ENCODE measurements around the gene SRBD1.

The SRBD1 gene

DNA sequence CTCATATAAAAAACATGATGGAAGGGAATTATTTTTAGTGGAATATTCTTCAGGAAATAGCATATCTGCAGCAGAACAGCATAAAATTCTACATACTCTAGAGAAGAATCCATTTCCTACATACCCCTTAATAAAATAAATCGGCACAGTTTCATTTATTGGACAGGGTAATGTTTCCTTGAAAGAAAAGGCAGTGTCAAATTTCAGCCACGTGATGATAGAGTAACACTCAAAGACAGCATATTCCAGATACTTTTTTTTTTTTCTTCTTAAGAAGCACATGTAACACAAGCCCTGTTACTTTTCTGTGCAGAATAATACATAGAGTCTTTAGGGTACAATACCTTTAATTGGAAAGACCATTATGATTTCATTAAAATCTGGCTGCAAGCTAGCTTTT, 204.4 kb downstream of the SRBD1 start:
- no peak for DNase-seq

DNA sequence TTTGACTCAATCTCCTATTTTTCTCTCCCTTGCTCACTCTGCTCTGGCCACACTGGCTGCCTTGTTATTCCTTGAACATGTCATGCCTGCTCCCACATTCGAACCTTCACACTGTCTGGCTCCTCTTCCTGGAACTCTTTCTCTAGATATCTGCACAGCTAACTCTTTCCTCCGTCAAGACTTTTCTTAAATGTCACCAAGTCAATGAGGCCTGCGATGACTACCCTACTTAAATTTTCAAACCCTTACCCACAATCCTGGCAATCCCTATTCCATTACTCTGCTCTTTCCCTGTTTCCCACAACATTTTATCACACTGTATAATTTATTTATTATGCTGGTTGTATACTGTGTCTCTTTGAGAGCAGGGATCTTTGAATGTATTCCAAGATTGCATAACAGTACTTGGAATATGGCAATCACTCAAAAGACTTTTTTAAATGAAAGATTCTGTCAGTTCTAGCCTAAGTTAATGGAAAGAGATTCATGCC, 206.2 kb downstream of the SRBD1 start:
- no peak for DNase-seq

DNA sequence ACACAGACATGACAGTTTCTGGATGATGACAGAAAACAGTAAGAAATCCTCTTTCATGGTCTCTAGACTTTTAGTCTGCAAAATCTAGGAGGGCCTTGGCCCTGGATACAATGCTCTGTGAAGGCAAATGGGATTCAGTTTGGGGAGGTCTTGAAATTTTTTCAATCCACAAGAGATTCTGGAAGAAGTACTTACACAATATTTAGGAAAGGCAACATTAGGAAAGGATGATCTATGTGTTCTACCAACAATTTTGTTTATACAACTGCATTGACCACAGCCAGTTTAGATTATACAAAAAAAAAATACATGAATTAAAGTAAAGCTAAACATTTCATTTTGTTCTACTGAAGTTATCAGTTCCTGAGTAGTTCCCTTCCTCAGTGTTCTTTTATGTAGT, 208.0 kb downstream of the SRBD1 start:
- no peak for DNase-seq

DNA sequence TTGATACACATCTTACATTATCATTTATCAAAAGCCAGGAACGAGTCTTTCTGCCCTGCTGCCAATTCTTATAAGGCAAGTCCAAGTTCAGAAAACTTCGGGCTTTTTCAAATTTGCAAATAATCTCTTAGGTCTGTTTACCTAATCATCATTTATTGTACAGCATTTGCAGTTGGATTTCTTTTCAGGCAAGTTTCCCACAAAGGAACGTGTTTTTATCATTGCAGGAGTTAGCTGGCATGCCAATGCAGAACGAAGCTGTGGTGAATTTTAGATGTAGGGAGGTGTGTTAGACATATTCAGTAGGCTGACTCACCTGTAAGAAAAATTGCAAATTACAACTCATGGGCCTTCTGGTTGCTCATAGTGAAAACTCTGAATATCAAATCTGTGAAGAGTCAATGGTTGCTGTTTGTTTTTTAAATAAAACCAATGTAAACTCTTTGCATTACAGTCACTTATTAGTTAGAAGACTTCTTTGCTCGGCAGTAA, 209.6 kb downstream of the SRBD1 start:
- no peak for DNase-seq

DNA sequence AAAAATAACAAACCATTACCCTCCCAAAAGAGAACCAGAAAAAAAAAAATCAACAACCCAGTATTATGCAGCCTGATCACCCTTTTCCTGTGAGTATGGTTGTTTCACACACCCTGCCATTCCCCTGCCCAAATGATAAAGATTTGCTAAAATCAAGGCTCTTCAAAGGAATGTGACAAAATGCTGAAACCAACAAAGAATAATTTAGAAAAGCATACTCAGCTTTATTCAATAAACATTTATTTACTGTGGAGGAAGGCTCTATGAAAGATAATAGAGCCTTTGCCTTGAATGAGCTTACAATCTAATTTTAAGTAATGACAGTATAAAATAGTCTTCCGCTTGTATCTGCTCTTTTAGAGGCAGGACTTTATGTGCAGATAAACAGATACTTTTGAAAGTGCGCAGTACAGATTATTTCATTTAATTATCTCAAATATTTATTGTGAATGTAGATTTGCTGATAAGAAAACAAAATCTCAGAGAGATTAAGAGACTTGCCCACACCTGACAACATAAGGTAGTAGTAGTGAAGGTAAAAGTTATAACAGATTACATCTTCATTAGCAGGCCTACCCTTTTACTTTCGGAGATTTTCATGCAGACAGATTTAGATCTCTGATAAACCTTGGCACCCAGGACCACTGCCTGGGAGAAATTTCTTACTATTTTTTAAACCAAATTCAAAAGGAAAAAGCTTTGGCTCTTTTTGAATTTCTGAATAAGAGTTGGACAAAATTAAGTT, 211.9 kb downstream of the SRBD1 start:
- DNase-seq, result no peak

DNA sequence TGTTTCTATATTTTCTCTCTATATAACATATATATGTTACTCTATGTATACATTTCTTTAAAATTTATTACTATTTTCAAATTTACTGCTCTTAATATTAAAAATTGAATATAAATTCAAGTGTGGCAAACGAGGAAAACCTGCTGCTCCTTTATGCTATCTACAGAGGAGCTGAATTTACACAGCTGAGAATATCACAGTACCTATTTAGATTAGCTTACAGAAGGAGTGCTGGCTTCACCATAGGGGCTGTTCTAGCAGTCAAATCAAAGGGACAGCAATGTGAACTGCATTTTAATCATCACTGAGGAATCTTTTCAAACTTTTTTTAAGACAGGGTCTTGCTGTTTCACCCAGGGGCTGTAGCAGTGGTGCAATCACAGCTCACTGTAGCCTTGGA, 213.8 kb downstream of the SRBD1 start:
- DNase-seq, result no peak

DNA sequence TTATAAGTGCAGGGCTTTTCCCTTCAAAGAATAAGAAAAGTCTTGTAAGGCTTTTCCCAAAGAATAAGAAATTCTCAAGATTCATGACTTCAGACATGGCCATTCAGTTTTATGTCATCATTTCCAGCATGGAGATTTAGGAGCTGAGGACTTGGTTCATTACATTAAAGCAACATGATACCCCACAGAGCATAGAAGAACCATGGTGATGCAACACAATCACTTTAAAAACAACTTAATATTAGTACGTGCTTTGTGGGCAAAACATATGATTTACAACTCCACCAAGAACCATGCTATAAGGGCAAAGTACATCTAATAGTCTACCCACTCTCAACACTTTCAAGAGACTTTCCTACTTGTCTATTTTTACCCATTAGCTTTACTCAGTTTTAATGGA, 214.4 kb downstream of the SRBD1 start:
- DNase-seq, result no peak

DNA sequence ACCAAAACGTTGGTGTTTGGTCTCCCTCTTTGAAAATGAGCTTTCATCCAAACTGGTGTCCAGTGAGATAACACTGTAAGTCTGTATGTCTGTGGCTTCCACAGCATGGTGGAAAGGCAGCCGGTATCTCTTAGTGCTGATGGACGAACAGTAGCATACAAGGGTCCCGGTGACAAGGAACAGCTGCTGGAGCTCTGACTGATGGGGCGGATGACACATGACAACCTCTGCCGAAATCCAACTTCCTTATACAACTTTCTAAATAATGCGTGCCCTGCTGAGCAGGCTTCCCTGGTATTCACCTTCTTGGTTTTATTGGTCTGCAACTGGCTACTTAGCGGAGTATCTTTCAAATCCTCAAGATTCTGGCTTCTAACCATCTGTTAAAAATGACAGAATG, 216.2 kb downstream of the SRBD1 start:
- DNase-seq, result no peak

DNA sequence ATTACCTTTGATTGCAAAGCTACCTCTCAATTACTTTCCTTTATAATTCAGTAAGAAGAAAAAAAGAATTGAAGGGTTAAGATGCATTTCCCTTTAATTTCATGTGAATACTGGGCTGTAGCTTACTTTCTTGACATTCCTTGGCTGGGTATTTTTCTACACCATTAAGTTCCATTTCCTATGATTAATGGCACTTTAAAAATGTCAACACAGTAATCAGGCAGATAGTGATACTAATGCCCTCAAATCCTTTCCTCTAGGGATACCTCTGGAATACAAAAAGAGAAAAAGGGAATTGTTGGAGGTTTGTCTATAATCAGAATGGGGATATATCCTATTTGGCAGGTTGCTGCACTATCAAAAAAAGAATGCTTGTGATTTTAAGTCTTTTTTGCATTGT, 216.9 kb downstream of the SRBD1 start:
- DNase-seq, result no peak

DNA sequence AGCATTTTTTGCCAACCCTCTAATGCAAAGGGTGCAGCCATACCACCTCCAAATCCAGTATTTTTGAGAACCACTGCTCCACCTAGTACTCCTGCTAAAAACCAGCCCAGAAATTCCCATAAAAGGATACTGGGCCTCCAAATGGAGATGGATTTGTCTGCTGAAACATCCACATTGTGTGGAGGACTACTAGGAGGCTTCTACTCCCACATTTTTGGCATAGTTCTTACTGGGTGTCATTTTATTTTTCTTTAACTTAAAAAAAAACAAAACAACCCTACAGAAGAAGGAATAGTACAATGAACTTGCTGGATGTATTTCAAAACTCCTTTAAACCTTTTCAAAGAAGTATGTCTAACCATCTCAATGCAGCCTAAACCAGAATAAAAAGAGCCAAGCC, 219.2 kb downstream of the SRBD1 start:
- no peak for DNase-seq

DNA sequence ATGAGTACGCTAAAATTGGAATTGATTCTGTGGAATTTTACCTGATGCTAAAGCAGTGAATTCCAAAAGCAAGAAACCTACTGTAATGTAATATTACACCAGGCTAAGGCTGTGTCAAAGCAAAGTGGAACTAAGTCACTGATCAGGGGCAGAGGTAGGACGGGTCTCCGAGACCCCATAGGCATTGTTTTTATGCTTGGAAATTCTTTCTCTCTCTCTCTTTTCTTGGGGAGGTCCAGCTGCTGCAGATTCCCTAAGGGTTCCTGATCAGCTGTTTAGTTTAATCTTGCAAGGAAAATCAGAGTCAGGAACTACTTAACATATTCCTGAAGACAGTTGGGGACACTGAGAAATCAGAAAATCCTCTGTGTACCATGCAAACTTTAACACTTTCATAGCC, 220.2 kb downstream of the SRBD1 start:
- DNase-seq, result no peak

DNA sequence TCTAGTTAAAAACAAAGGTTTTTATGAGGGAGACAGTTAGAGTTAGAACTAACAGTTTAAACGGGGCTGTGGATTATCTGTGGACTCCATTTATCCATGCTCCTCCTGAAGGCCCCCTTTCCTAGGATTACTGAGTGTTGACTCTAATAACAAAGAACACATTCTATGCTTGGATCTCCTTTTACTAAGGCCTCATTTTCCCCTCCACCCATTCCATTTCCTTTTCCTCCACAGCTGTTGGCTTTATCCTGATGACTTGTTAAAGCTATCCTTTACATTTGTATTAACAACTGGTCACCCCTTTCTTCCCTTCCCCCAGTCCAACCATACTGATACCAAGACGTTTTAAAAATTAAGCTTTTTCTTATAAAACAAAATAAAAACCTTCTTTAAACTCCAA, 220.6 kb downstream of the SRBD1 start:
- no peak for DNase-seq

DNA sequence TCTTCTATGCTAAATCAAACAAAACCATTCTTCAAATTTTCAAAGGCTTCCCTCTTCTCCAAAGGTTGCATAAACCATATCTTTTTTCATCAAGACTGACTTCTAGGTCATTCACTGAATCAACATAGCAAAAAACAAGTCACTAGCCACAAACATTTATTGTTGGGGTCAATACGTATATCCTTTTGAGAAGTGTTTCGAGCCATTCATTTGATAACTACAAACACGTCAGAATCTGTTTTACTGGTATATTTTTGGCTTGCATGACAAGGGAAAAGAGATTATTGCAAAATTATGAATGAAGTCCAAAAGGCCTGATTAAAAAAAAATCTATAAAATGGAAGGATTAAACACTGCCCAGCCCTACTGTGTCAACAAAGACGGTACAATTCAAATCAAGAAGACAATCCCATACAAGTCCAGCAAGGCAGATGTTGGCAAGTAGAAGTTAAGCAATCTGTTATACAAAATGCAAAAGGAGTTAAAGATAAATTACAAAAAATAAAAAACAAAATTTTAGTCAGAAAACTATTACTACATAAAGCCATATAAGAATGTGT, 222.4 kb downstream of the SRBD1 start:
- DNase-seq, result no peak

DNA sequence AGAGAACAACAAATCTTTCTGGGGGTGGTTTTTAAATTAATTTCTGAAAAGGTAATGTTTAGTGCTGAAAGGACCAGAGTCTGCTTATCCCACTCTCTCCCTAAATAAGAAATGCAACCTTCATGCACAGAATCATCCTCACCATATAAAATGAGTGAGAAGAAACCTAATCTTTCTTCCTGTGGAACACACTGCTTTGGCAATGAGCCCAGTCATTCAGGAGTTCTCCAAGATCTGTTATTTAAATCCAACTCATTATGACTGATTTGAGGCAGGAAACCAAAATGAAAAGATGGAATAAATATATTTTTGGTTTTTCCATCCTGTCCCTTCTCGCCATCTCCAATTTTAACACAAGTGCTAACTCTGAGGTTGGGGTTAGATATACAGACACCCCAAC, 228.3 kb downstream of the SRBD1 start:
- no peak for DNase-seq

DNA sequence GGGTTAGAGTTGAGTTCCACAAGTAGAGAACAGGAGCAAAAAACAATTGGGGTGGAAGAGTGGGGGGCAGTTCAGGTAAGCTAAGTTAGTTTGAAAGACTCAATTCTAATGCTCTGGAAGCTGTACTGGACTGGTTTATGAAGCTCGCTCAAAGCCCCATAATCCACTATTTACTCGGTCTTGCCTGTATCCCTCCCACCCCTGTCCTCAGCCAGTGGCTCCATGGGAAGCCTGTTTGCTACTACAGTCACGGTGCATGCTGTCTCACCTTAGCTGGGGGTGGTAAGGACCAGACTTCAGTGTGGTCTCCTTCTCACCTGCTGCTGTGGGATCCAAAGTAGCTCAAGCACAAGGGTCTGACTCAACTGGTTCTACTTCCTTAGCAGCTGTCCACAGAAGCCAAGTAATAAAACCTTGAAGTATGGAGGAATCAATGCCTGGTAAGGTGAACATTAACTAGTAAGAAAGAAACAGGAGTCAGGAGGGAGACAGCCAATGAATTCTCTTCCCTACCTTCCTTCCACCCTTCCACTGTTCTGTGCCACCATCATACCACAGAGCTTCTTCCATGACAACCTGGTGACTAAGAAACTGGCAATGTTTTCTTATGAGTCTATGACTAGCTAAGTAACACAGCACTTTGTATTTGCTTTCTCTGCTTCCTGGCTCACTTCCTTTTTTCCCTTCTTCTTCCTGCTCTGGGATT, 230.8 kb downstream of the SRBD1 start:
- DNase-seq, result no peak

DNA sequence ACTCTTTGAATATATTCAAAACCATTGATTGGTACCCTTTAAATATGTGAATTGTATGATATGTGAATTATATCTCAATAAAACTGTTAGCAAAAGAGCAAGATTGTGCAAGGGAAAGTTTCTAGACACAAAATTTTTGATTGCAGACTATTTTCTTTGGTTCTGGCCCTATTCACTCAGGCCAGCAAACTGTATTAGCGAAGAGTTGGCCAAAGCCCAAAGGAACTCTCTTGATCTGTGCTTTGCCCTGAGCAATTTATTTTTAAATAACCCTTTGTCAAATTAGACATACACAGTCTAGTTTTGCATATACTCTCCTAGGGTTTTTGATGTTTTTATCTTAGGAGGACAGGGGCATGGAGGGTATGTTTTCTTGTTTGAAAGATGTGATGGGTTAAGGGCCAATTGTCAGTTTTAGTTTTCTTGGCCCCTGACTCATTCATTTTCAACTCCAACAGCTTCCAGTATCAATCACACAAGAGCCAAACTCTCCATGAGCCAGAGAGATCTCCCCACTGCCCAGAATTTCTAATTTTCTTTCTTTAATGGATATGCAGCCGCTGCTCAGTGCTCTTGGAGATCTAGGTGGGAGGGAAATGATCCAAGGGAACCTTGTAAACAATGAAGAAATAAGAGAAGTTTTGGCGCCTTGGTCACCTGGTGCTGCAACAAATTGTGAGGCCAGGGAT, 231.5 kb downstream of the SRBD1 start:
- DNase-seq, result no peak

DNA sequence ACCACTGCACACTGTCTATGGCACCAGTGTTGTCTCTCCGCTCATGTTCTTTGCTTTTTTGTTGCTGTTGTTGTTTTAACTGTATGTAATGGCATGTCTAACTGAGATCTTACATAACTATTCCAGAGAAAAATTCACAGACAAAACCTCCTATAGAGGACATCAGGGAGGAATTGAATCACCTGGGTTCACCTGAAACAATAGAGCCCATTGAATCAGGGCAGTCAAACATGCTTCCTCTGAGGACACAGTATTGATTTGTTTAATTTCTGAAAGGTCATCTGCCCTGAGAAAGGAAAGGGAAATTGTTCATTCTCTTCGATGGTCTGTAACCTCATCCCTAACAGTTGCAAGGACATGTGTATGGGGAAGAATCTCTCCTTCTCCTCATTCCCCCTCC, 237.5 kb downstream of the SRBD1 start:
- no peak for DNase-seq

DNA sequence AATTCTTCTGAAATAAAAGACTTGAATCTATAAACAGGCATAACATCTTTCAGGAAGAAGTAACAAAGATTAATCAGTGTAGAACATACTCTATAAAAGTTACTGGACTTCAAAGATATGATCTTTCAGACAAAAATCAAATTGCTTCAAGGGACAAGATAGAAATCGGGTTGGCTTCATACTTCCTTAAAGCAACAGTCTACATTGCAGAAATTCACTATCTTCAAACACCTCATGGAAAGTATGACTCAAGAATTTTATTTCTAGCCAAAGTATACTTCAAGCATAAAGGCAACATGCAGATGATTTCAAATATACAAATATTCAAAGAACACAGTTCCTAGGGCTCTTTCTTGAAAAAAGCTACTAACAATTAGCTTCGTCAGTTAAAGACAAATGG, 240.7 kb downstream of the SRBD1 start:
- DNase-seq, result no peak

DNA sequence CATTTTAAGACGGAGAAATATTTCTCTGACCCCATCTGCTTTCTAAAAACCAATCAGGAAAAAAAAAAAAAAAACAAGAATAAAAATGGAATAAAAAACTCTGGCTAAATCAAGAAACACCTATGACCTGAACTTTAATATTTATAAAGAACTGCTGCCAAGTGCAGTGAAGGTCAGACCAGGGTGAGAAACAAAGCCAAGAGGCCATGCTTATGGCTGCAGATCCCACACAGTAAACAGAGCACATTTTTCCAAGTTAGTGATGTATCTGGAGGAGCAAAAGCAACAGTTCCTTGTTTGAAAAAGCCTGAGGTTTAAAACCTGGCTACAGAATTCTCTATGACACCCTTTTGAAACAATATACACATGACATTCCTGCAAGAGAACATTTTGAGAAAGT, 242.3 kb downstream of the SRBD1 start:
- DNase-seq, result no peak

DNA sequence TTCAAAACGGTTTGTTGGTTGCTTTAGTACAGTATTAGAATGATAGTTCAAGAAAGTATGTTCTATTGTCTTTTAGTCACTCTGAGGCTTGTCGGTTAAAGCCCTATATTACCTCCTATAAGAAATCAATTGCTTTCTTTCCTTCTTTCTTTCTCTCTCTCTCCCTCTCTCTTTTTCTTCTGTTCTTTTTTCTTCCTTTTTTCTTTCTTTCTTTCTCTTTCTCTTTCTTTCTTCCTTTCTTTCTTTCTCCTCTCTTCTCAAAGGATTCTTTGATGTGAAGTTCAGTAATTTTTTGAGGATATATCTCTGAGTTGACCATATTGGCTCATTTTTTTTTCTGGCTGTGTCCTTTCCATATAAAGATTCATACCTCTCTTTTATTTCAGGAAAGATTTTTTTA, 249.4 kb downstream of the SRBD1 start:
- no peak for DNase-seq

DNA sequence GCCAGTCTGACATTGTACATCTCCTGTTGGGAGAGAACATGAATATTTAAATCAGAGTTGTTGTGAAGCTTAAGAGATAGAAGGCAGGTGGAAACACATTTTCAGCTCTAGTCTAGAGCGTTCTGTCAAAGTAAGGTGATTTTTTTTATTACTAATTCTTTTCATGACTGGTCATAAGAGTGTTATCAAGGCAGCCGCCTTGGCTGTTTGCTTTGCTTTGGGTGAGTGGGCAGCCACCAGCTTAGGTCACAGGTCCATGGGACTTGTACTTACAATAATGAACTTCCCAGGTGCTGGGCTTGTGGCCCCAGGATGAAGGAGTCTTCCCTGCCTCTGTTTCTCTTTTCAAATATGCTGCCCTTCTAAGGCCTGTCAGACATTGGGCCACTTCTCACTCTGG, 256.3 kb downstream of the SRBD1 start:
- no peak for DNase-seq

DNA sequence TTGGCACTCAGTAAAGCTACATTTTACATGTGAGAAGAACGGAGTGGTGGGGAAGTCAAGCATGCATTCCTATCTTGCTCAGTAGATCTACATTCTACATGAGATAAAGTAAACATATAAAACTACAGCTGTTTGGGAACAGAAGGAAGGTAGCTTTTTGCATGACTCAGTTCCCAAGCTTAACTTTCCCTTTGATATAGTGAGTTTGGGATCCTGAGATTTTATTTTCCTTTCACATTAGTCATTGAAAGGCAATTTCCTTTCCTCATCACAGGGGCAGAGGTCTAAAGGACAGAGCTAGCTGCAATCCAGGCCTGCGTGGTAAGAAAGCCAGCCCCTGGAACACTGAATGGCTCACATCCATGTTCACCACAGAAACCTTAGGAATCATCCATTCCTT, 257.2 kb downstream of the SRBD1 start:
- DNase-seq, result no peak

DNA sequence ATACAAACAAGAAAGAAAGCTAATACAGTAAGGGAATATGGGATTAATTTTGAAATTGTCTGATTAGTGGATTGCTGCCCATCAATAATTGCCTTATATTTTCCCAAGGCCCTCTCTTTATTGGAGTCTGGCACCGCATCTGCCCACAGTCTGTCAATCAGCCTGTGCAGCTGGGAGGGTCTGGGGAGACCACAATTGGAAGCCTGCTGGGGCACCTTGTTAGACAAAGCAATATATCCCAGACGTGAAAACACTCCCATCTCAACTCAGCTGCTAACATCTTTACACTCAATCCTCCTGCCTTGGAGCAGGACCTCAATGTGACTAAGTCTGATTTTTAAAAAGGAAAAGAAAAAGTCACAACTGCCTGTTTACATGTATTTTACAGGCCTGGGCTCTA, 258.6 kb downstream of the SRBD1 start:
- DNase-seq, result no peak

All from GDM1 (cell line).